ENCODE data around the gene KANSL1. TPM values are rescaled to one million over a fixed set of nuclear protein-coding genes. Genes with fewer than 3 reads are reported as not detected.
A peak's percentile ranks its signal among the peaks of the same experiment; 100 is the strongest.
"Not testable (repeated sequence)": the region's sequence is repeated elsewhere in the genome, so short reads cannot be mapped to it uniquely, and the experiment has no call there.

Gene KANSL1
- total RNA-seq, 1 donor from 2014 or later: 132 TPM

DNA sequence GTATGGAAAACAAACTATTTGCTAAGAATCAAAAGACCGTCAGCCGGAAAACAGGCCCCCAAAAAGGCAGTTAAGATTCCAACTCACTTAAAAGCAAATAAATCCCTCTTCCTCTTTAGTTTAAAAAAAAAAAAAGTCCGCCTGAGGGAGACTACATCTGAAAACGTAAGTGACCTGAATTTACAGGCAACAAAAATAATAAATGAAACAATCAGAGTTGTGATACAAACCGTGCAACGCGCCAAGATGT is 1.1 kb downstream of the KANSL1 start:
- DNase-seq (ENCODE audit: low read depth): no peak

DNA sequence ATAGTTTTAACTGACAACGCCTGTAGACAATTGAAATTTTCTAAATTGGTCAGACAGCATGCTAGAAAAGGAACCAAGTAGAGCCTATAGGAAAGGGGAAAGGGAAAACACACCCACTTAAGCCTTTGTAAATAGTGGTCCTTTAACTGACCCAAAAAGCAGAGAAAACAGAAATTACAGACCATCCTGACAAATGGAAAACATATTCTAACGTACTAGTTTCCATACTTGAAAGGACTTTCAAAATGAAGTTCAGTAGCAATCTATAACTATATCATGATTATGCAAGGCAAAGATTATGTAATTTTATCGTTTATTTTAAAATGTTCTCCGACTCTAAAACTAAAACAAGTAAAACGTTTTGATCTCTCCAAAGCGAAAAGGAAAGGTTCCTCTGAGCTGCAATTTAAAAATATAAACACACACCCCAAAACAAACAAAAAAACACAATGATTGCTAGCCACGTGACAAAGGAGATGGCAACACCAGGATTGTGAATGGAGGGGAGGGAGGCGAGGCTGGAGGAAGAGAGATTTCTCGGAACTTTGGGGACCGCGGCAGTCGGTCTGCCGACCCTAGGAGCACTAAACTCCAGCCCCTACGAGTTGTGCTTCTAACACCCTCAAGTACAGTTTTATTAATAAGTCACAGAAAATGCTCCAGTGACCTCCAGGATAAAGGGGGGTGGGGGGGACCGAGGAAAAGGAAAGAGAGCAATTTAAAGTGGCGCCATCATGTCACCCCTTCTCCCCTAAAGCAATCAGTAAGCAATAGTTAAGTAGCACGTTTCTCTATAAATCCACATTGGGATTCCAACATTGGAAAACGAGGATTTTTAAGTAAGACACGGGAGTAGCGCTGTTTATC is 1.7 kb downstream of the KANSL1 start:
- DNase-seq (ENCODE audit: low read depth): no peak

DNA sequence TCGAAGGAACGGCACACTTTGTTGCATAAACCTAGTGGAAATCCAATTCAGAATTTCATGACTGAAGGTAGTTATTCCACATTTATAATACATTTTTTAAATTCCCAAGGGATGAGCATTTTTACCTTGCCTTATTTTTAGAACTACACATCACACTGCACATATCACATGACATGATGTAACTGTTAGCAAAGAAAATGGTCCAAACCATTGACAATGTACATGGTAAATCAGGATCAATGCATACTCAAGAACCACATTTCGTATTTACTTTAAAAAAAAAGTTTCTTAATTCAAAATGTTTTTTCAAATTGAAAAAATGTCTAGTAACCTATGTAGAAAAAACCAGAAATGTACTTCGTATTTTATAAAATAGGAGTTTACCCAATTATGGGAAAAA is 2.5 kb downstream of the KANSL1 start:
- DNase-seq (ENCODE audit: low read depth): no peak

DNA sequence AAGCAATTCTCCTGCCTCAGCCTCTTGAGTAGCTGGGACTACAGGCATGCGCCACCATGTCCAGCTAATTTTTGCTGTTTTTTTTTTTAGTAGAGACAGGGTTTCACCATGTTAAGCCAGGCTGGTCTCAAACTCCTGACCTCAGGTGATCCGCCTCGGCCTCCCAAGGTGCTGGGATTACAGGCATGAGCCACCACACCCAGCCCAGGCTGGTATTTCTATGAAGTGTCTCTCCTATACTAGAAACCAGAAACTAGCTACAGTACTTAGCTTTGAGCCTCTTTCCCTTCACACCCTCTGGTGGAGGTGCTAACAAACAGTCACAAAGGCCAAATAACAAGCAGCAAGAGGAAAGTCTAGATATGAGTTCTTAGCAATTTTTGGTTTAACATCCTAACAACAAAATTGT is 6.4 kb downstream of the KANSL1 start:
- peak; percentile 76 for DNase-seq (ENCODE audit: low read depth)

DNA sequence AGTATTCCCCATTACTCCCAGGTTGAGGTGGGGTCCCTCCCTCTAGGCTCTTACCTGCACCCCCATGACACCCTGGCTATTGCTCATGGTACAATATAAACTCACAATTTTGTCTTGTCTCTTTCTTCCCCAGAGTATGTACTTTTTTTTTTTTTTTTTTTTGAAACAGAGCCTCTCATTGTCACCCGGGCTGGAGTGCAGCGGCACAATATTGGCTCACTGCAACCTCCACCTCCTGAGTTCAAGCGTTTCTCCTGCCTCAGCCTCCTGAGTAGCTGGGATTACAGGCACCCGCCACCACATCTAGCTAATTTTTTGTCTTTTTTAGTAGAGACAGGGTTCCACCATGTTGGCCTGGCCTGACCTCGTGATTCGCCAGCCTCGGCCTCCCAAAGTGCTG is 8.5 kb downstream of the KANSL1 start:
- DNase-seq (ENCODE audit: low read depth): no peak

DNA sequence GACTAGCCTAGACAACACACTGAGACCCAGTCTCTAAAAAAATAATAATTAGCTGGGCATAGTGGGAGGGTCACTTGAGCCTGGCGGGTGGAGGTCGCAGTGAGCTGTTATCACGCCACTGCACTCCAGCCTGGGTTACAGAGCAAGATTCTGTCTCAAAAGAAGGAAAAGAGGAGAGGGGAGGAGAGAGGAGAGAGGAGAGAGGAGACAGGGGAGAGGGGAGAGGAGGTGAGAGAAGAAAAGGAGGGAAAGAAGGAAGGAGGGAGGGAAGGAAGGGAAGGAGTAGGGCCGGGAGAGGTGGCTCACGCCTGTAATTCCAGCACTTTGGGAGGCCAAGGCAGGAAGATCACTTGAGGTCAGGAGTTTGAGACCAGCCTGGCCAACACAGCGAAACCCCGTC is 9.8 kb downstream of the KANSL1 start:
- DNase-seq (ENCODE audit: low read depth): not testable (repeated sequence)

DNA sequence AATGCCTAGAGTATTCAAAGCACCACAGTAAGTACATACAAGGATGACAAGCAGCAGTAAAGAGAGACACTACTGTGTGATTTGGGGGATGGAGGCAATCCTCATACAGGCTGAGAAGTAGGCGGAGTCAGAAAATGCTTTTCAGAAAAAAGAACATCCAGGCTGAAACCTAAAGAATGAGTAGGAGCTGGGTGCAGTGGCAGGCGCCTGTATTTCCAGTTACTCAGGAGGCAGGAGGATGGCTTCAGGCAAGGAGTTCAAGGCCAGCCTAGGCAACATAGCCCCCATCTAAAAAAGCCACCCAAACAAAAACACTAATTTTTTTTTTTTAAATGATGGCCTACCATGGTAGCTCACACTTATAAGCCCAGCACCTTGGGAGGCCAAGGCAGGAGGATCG is 10.3 kb downstream of the KANSL1 start:
- no peak for DNase-seq (ENCODE audit: low read depth)

DNA sequence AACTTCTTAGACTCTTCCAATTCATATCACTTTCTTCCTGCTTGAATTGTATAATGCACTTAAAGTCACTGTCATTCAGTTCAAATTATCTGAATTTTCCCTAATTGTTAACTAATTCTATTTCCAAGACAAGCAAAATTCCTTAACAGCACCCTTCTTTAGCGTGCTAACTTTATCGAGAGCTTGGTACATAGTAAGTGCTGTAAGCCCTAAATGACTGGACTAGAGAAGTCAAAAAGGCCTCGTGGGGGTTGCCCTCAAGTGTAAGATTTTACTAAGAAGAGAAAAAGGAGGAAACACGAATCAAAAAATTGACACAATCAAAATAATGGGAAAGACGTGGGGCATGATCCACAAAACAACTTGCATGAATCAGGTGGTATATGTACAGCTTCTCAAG is 11.3 kb downstream of the KANSL1 start:
- DNase-seq (ENCODE audit: low read depth): no peak

DNA sequence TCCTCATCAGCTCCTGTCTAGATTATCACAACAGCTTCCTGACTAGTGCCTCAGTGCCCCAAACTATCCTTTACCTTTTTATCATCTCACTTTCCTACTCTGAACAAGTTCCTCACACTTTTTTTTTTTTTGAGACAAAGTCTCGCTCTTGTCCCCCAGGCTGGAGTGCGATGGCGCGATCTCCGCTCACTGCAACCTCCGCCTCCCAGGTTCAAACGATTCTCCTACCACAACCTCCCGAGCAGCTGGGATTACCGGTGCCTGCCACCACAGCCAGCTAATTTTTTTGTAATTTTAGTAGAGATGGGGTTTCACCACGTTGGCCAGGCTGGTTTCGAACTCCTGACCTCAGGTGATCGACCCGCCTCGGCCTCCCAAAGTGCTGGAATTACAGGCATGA is 11.9 kb downstream of the KANSL1 start:
- DNase-seq (ENCODE audit: low read depth): not testable (repeated sequence)

DNA sequence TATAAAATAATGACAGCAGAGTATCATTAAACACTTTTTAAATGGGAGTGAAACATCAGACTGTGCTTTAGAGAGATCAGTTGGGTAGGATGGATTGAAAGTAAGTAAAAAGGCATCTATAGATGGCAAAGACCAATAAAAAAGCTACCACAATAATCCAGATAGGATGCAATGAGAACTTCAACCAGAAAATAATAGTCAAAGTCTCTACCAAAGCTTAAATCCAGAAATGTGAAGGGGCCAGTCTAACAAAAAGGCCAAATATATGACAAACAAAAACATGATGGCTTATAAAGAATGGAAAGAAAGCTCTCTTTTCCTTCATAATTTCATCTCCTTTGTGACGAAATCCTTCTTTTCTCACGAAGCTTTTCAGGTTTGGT is 12.3 kb downstream of the KANSL1 start:
- no peak for DNase-seq (ENCODE audit: low read depth)

DNA sequence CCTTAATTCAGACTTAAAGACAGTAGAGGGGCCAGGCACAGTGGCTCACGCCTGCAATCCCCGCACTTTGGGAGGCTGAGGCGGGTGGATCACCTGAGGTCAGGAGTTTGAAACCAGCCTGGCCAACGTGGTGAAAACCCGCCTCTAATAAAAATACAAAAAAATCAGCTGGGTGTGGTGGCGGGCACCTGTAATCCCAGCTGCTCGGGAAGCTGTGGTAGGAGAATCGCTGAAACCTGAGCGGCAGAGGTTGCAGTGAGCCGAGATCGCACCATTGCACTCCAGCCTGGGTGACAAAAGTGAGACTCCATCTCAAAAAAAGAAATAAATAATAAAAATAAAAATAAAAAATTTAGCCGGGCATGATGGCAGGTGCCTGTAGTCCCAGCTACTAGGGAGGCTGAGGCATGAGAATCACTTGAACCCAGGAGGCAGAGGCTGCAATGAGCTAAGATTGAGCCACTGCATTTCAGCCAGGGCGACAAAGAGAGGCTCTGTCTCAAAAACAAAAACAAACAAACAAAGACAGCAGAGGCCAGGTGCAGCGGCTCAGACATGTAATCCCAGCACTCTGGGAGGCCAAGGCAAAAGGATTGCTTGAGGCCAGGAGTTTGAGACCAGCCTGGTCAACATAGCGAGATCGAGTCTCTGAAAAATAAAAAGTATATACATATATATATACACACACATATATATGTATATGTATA is 12.9 kb downstream of the KANSL1 start:
- DNase-seq (ENCODE audit: low read depth): not testable (repeated sequence)

DNA sequence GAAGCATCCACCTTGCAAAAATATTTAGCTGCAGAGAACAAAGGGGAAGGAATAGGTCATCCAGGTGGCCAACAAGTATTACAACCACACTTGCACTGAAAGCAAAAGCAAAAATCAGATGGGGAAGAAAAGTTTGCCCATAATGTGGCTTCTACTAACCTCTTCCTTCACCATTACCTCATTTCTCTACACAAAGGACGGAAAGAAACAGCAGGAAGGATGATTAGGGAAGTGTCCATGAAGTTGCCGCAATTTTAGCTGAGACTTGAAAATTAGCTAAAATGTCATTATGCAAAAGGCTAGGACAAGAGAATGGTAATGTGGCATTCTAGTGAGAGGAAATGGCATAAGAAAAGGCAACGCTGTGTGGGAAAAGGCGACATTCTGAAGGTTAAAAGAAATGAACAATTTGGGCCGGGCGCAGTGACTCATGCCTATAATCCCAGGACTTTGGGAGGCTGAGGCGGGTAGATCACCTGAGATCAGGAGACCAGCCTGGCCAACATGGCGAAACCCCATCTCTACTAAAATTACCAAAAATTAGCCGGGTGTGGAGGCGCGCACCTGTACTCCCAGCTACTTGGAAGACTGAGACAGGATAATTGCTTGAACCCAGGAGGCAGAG is 13.7 kb downstream of the KANSL1 start:
- DNase-seq (ENCODE audit: low read depth): no peak

DNA sequence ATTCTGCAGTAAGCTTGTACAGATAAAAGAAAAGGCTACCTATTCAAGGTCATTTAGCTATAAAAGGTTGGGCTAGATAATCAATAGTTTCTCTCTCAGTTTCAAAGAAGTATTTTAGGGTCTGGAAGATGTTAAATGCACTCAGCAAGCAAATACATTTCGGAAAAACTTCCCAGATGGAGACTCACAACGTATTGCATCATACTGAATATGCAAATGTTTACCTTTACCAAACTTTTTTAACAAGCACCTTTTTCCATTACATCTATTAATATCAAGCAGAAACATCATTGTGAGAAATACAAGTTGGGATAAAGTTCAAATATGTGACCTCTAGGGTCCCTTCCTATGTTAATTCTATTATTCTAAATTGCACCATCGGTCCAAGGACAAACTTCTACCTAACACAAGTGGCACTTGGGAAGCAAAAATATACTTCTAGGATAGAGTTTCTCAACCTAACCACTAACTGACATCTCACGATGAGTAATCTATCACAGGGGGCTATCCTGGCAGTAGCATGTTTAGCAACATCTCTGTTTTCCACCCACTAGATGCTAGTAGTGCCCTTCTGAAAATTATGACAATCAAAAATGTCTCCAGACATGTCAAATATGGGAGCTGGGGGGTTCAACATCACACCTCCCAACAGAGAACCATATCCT is 14.5 kb downstream of the KANSL1 start:
- peak; percentile 77 for DNase-seq (ENCODE audit: low read depth)

DNA sequence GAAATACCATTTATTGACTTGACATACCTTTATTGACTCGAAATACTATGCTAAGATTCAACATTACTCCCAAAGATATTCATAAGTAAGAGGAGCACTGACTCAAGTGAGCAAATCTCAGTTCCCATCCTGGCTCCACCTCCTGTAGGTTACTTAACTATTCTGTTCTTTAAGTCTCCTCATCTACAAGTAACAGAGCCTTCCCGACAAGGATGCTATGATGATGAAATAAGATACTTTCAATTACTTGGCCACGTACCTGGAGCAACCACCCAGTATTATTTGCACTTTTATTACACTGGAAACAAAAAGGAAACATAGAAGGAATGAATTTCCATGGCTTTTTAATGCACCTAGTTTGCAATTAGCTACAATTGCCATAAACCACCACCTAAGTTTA is 16.3 kb downstream of the KANSL1 start:
- DNase-seq (ENCODE audit: low read depth): no peak

DNA sequence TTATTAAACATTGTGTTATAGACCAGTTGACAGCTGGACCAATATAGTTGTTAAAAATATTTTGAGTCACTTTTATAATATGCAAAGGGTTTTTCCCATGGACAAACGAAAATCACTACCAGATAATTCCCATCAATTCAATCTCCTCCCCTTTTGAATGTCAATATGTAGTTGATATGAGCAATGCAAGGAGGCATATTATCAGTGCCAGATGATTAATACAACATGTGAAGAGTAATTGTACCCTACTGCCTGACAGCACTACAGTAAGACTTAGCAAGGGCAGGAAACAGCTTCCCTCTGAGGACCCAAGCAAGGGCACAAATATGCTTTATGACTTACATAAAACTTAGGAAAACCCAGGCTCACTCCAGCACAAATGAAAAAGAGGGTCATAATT is 17.3 kb downstream of the KANSL1 start:
- DNase-seq (ENCODE audit: low read depth): no peak

DNA sequence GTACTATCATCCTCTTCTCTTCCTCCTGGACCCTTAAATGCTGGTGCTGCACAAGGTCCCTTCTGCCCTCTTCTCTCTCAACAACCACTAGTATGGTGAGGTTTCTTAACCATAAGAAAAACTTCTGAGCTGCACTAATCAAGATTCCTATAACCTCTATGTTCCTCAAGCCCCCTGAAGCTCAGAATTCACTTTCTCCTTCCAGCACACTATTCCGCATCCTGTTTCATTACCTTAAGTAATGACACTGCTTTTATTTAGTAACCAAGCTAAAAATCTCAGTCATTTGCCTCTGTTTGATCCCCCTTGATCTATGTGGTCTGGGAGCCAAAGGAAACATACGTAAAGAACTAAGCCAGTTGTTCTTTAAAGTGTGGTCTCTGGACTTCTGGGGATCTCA is 20.1 kb downstream of the KANSL1 start:
- no peak for DNase-seq (ENCODE audit: low read depth)

DNA sequence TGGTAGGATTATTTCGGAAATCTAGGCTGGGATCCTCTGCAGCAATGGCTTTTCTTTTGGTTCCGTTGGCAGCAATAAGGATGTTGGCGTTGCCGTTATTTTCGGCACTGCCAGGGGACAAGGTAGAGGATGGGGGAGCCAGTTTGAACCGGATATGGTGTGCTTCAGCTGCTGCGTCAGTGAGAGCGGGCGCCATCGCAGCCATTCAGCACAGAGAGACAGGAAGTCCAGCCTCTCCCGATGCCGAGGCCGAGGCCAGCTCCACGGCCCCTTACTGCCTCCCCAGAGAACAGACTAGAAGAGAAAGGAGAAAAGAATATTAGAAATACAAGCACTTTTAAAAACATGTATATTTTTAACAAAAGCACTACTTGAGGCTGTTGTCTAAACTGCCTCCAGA is 21.3 kb downstream of the KANSL1 start:
- DNase-seq (ENCODE audit: low read depth): no peak

DNA sequence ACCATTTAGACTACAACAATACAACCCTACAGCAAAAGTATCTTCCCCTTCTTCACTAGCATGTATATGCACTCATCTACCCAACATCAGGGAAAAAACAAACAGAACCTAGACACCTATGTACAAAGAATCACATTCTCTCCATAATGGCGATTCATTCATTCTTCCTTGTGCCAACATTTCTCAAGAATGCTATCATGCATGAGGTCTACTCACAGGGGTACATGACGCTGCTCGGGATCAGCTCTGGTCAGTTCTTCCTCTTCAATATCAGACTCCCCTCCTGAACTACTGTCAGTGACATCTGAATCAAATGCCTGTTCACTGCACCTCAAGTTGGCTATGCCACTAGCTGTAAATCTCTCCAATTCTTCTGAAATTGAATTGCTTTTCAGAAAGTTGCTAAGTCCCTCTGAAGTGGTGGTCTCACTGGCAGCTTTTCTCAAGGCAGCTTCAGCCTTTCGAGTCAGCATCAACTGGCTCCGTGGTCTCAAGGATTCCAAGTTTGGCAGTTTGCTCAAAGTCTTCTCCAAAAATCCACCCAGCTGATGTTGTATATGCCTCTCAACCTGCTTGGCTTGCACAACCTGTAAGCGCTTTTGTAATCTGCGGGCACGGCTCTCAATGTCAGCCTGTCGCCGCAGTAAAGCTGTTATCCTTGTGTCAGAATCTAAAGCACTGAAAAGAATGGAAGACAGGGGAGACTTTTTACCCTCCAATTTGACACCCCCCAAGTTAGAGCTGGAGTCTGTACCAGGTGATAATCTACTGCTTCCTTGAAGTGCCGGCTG is 22.4 kb downstream of the KANSL1 start:
- no peak for DNase-seq (ENCODE audit: low read depth)

DNA sequence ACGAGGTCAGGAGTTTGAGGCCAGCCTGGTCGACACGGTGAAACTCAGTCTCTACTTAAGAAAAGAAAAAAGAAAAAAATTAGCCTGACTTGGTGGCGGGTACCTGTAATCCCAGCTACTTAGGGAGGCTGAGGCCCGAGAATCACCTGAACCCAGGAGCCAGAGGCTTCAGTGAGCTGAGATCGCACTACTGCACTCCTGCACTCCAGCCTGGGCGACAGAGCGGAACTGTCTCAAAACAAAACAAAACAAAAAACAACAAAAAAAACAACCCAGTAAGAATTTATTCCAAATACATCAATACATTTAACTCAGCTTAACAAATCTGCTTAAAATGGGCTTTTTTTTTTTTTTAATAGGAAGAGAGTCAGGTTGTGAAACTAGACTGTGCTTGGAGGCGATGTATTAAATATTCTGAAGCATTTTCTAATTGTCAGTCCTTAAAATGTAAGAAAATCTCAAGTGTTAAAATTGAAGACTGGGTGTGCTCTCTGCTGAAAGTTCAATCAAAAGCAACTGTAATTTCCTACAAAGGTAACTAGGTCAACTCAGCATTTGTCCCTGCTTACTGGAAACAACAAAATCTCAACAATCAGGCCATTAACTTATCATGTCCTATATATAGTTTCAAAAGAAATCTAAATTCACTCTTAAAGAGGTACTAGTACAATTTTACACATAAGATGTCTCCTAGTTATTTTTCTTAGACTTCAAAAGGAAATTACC is 23.2 kb downstream of the KANSL1 start:
- no peak for DNase-seq (ENCODE audit: low read depth)

DNA sequence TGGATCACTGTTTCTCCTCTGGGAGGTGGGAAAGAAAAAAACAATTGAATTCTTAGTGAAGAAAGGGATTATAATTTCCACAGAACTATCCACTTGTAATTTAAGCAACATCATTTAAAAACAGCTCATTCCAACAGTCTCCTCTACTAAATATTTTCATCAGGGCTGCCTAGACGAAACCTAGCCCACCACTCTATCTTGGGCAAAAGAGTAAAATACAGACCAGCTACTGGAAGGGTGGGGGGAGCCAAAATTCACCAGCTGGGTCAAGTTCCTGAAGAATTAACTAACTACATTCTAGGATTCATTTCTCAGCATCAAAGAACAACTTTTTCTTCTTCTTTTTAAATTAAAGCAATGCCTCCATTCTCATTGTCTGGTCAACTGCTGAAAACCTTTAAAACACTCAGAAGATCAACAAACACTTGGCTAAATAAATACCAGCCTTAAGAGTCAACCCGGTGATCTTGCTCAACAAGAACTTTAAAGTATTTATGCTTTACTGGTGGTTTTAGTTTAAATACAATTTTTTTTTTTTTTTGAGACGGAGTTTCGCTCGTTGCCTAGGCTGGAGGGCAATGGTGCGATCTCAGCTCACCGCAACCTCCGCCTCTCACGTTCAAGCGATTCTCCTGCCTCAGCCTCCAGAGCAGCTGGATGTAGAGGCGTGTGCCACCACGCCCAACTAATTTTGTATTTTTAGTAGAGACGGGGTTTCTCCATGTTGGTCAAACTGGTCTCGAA is 25.2 kb downstream of the KANSL1 start:
- DNase-seq (ENCODE audit: low read depth): peak; percentile 79
